ENCODE results near the gene ADNP. TPM values are rescaled to one million over a fixed set of nuclear protein-coding genes. Genes with fewer than 3 reads are reported as not detected.

ADNP gene
- total and polyA plus RNA-seq, 2 of the 4 experiments (the other 2 are of a cell fraction): 23.3 to 24.8 TPM

DNA sequence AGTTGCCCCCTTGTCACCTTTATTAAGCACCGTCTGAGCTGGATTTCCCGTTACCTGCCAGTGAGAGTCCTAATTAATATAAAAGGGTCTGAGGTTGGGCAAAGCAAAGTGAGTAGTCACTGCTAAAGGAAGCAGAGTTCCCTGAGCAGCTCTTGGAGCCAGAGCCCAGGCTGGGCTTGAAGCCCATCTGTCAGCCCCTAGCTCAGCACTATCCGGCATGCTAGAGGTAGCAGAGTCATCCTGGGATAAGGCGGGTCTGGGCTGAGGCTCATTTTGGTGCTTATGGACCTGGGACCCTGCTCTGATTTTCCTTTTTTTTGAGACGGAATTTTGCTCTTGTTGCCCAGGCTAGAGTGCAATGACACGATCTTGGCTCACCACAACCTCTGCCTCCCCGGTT is 46.2 kb downstream of the ADNP start:
- TF ChIP-seq SMC3 (IDR thresholded peaks at IDR 0.05; ENCODE audit: low read depth, low read length) (no peak), MAFK (IDR thresholded peaks at IDR 0.05; ENCODE audit: low read depth, low read length) (no peak), NFE2L2 (IDR thresholded peaks at IDR 0.05; ENCODE audit: low read depth, low read length) (no peak), RCOR1 (IDR thresholded peaks at IDR 0.05; ENCODE audit: insufficient replicate concordance, low read length) (no peak), RAD21 (IDR thresholded peaks at IDR 0.05; ENCODE audit: low read length) (no peak), MXI1 (IDR thresholded peaks at IDR 0.05; ENCODE audit: borderline replicate concordance, low read depth, low read length) (no peak), ELK1 (IDR thresholded peaks at IDR 0.05; ENCODE audit: borderline replicate concordance, low read depth, low read length) (no peak), POLR2A (IDR thresholded peaks at IDR 0.05; ENCODE audit: low read depth, low read length) (no peak), CEBPB (IDR thresholded peaks at IDR 0.05; ENCODE audit: low read depth, low read length) (no peak), RFX5 (IDR thresholded peaks at IDR 0.05; ENCODE audit: low read depth, low read length) (no peak), CTCF (conservative IDR thresholded peaks at IDR 0.05; ENCODE audit: low read depth, low read length) (no peak), FOS (IDR thresholded peaks at IDR 0.05; ENCODE audit: low read depth, low read length) (no peak), MAZ (IDR thresholded peaks at IDR 0.05; ENCODE audit: borderline replicate concordance, low read depth, low read length) (no peak)
- TF ChIP-seq, protein P1, sequence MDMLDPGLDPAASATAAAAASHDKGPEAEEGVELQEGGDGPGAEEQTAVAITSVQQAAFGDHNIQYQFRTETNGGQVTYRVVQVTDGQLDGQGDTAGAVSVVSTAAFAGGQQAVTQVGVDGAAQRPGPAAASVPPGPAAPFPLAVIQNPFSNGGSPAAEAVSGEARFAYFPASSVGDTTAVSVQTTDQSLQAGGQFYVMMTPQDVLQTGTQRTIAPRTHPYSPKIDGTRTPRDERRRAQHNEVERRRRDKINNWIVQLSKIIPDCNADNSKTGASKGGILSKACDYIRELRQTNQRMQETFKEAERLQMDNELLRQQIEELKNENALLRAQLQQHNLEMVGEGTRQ (IDR thresholded peaks at IDR 0.05; ENCODE audit: low read depth, low read length): no peak
- H3K4ac ChIP-seq (ENCODE audit: low read depth, low read length): no peak overlapping the region
- ChIA-PET POLR2A (ENCODE audit: unreplicated experiment) (no interaction called here), CTCF (no interaction called here)
- H3K4me2 ChIP-seq (ENCODE audit: low read depth, low read length): no peak overlapping the region
- dilution Hi-C loops (cut with HindIII; ENCODE audit: low sequenced_read_pairs, unreplicated experiment): no loop called here
- H2BK5ac ChIP-seq (ENCODE audit: low read depth, low read length, poor library complexity, severe bottlenecking): no peak overlapping the region
- no peak overlapping the region for H2BK15ac ChIP-seq (ENCODE audit: low read depth, low read length)
- no peak overlapping the region for H3K14ac ChIP-seq (replicated peaks; ENCODE audit: low read depth, low read length)
- no peak overlapping the region for H2AFZ ChIP-seq (replicated peaks; ENCODE audit: low read length, poor library complexity)
- H2AK5ac ChIP-seq (ENCODE audit: low read depth, low read length): no peak overlapping the region
- WGBS, 2 experiments (ENCODE audit: extremely low coverage in 2 of 2, insufficient read length in 1 of 2): 95% methylated on average over 4 of the region's 7 CpGs; no CpG with 5 or more reads in 1 of the 2 experiments
- no TSS peak for BruUV-seq (replicated peaks)
- H3K27ac ChIP-seq (ENCODE audit: insufficient read depth, low read length): no peak overlapping the region
- ATAC-seq (ENCODE audit: low read depth) (no peak), DNase-seq (no peak)
- peaks cover 19 to 41% of the 10 kb centered on the region in 2 experiments; a peak in 3 of 4 replicates for H3K79me1 ChIP-seq (ENCODE audit: low read depth in 1 of 2, low read length in 2 of 2)
- no peak overlapping the region for H3K4me3 ChIP-seq (ENCODE audit: insufficient read depth, low read depth, low read length)
- peaks cover 21% of the 10 kb centered on the region for H4K20me1 ChIP-seq (ENCODE audit: insufficient read depth, low read length)
- H3K36me3 ChIP-seq (ENCODE audit: control insufficient read depth, insufficient read depth, low read length): peaks cover 11% of the 10 kb centered on the region
- H3K9me3 ChIP-seq (ENCODE audit: control insufficient read depth, insufficient read depth, low read length): 0 out of 2 replicates have a peak, but pooled peaks cover 2% of the 10 kb centered on the region
- no peak overlapping the region for H2AK9ac ChIP-seq (replicated peaks; ENCODE audit: low read depth, low read length, poor library complexity)
- H3K9me1 ChIP-seq (ENCODE audit: insufficient read depth, low read length): peaks cover 20% of the 10 kb centered on the region
- no peak overlapping the region for H4K5ac ChIP-seq (ENCODE audit: low read depth, low read length)
- no peaks in the 10 kb centered on the region for H3K4me1 ChIP-seq (ENCODE audit: control insufficient read depth, insufficient read depth, low read length)
- no peaks in the 10 kb centered on the region for H3K27me3 ChIP-seq (ENCODE audit: control insufficient read depth, insufficient read depth, low read length)
- no peak overlapping the region for H4K91ac ChIP-seq (ENCODE audit: insufficient read depth, low read depth, low read length)
- H3K56ac ChIP-seq (ENCODE audit: extremely low read depth, insufficient read depth, low read length): no peak overlapping the region
- H2BK120ac ChIP-seq (ENCODE audit: low read depth, low read length): no peak overlapping the region
- no peak overlapping the region for H3K18ac ChIP-seq (ENCODE audit: low read depth, low read length)
- H3K9ac ChIP-seq (ENCODE audit: low read depth, low read length): no peak overlapping the region
- no peak overlapping the region for H3K23ac ChIP-seq (ENCODE audit: low read depth, low read length)
- H4K8ac ChIP-seq (ENCODE audit: low read depth in 2 of 2, low read length in 2 of 2): no peak overlapping the region
- no peak overlapping the region for H2BK20ac ChIP-seq (ENCODE audit: low read depth, low read length)
- intact Hi-C loops (cut with micrococcal nuclease): no loop called here
- in situ Hi-C loops (cut with MboI; ENCODE audit: low sequenced_read_pairs): no loop called here

All from IMR-90 (cell line).